ENCODE measurements around the gene USP32.

DNA sequence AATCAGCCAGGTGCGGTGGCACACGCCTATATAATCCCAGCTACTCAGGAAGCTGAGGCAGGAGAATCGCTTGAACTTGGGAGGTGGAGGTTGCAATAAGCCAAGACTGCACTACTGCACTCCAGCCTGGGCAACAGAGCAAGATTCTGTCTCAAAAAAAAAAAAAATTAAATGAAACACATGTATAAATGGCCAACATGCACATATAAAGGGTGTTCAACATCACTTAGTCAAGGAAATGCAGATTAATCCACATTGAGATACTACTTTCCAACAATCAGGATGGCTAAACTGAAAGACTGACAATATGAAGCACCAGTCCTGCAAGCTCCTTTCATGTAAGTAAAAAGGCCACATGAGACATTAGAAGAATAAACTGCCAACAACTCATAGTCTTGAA, 20.5 kb downstream of the USP32 start:
- TF ChIP-seq, protein P1, sequence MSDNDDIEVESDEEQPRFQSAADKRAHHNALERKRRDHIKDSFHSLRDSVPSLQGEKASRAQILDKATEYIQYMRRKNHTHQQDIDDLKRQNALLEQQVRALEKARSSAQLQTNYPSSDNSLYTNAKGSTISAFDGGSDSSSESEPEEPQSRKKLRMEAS (IDR thresholded peaks at IDR 0.05), result no peak
- TF ChIP-seq, protein P2, sequence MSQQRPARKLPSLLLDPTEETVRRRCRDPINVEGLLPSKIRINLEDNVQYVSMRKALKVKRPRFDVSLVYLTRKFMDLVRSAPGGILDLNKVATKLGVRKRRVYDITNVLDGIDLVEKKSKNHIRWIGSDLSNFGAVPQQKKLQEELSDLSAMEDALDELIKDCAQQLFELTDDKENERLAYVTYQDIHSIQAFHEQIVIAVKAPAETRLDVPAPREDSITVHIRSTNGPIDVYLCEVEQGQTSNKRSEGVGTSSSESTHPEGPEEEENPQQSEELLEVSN (IDR thresholded peaks at IDR 0.05), result no peak
- no peak for TF ChIP-seq SP2 (IDR thresholded peaks at IDR 0.05; ENCODE audit: low read length)
- TF ChIP-seq, protein P3, sequence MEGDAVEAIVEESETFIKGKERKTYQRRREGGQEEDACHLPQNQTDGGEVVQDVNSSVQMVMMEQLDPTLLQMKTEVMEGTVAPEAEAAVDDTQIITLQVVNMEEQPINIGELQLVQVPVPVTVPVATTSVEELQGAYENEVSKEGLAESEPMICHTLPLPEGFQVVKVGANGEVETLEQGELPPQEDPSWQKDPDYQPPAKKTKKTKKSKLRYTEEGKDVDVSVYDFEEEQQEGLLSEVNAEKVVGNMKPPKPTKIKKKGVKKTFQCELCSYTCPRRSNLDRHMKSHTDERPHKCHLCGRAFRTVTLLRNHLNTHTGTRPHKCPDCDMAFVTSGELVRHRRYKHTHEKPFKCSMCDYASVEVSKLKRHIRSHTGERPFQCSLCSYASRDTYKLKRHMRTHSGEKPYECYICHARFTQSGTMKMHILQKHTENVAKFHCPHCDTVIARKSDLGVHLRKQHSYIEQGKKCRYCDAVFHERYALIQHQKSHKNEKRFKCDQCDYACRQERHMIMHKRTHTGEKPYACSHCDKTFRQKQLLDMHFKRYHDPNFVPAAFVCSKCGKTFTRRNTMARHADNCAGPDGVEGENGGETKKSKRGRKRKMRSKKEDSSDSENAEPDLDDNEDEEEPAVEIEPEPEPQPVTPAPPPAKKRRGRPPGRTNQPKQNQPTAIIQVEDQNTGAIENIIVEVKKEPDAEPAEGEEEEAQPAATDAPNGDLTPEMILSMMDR (IDR thresholded peaks at IDR 0.05; ENCODE audit: control extremely low read depth in 1 of 3, insufficient read depth in 1 of 3, low read depth in 1 of 3, low read length in 3 of 3), result no peak
- TF ChIP-seq CBX8 (IDR thresholded peaks at IDR 0.05; ENCODE audit: borderline replicate concordance, low read depth, low read length), result no peak
- TF ChIP-seq CREB1 (IDR thresholded peaks at IDR 0.05), result no peak
- no peak for TF ChIP-seq GABPA (IDR thresholded peaks at IDR 0.05; ENCODE audit: borderline replicate concordance, insufficient read depth, low read length)
